AG10803 (cell line): ENCODE results near the gene RSAD1.

Experiments
- DNase-seq: peaks from one replicate; pipeline ENCODE4 v3.0.0; 2010; ENCODE audit warnings: low read depth
- H3K4me3 ChIP-seq: 2 replicates; pipeline ENCODE4 v1.5.1; 2011; ENCODE audit warnings: mild to moderate bottlenecking, low read length, control low read depth
- TF ChIP-seq, protein P1 (sequence below): conservative IDR thresholded peaks from 2 replicates; pipeline ENCODE4 v1.5.1; 2011; ENCODE audit warnings: mild to moderate bottlenecking, low read length, control low read depth, inconsistent platforms

RSAD1 gene

DNA sequence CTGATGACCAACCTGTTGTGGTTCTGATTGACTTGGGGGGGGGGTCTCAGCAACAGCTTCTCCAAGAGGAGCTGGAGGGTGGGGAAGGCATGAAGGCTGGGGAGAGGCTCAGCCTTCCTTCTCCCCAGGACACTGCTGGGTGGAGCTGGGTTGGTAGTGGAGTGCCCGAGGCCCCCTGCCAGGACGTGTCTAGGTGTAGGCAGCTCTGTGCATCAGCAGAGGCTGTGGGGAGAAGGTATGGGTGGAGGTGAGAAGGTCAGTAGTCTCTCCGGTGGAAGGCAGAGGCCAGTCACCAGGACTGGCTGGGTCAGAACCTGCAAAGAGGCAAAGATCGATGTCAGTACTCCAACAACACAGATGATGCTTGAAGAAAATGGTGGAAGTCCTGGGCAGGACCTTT lies 13.9 kb upstream of the RSAD1 start:
- TF ChIP-seq, protein P1, sequence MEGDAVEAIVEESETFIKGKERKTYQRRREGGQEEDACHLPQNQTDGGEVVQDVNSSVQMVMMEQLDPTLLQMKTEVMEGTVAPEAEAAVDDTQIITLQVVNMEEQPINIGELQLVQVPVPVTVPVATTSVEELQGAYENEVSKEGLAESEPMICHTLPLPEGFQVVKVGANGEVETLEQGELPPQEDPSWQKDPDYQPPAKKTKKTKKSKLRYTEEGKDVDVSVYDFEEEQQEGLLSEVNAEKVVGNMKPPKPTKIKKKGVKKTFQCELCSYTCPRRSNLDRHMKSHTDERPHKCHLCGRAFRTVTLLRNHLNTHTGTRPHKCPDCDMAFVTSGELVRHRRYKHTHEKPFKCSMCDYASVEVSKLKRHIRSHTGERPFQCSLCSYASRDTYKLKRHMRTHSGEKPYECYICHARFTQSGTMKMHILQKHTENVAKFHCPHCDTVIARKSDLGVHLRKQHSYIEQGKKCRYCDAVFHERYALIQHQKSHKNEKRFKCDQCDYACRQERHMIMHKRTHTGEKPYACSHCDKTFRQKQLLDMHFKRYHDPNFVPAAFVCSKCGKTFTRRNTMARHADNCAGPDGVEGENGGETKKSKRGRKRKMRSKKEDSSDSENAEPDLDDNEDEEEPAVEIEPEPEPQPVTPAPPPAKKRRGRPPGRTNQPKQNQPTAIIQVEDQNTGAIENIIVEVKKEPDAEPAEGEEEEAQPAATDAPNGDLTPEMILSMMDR = no peak
- no peak overlapping the region for H3K4me3 ChIP-seq
- DNase-seq = no peak

DNA sequence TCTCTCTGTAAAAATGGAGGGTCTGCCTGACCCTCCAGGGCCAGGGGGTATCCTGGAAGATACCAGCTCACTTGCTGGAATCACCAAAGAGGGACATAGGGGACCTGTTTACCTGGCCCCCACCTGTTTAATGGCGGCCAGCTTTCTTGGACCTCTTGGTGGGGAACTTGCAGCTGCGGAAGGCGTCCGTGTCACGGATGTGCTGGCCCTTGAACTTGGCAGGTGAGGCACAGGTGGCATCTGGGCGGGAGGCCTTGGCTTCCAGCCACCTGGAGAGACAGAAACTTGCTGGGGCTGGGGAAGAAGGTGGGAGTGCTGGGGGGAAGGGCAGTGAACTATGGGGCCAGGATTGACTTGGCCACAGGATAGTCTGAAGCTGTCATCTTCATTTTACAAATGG lies 13.5 kb upstream of the RSAD1 start:
- no peak for DNase-seq
- TF ChIP-seq, protein P1 = no peak
- no peak overlapping the region for H3K4me3 ChIP-seq

DNA sequence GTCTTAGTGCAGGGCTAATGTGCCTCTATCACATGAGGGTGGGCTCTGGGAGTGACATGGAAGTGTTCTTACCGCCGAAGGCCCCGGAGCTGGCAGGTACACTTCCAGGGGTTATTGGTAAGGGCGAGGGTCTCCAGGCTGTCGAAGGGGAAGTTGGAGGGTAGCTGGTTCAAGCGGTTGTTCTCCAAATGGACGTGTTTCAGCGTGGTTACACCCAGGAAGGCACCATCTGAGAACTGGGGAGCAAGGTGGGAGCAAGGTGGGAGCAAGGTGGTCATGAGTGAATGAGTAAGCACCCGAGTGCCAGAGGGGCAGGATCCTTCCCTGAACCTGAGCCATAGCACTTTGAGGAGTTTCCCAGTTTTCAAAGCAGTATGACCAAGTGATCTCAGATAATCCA lies 13.0 kb upstream of the RSAD1 start:
- TF ChIP-seq, protein P1 = no peak
- DNase-seq = no peak
- no peak overlapping the region for H3K4me3 ChIP-seq

DNA sequence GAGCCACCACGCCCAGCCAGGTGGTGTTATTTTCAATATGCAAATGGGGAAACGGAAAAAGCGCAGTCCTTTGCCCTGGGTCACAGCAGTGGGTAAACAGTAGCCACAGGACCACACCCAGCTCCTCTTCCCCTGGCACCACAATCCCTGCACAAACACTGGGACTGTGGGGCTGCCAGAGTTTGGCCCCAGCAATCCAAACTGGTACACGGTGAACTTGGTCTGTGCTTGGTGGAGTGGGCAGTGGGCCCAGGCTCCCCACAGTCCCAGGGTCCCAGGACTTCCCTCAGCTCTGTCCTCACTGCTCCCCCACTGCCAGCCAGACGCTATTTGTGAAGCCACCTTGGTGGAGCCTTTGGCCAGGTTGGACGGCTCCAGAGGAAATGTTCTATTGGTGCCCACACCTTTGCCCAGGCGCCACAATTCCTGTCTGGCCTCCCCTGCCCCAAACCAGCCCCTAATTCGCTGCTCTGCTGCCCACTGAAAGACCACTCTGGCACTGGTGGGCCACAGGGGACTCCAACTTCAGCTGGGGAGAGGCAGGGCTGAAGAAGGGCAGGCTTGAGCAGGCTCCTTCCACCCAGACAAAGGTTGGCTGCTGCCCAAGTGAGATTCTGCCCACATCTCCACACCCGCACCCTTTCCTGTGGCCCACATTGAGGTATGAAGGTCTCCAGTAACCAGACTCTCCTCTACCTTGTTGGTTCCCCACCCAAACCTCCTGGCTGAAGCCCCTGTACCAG lies 12.1 kb upstream of the RSAD1 start:
- no peak overlapping the region for H3K4me3 ChIP-seq
- TF ChIP-seq, protein P1 = no peak
- DNase-seq = no peak

DNA sequence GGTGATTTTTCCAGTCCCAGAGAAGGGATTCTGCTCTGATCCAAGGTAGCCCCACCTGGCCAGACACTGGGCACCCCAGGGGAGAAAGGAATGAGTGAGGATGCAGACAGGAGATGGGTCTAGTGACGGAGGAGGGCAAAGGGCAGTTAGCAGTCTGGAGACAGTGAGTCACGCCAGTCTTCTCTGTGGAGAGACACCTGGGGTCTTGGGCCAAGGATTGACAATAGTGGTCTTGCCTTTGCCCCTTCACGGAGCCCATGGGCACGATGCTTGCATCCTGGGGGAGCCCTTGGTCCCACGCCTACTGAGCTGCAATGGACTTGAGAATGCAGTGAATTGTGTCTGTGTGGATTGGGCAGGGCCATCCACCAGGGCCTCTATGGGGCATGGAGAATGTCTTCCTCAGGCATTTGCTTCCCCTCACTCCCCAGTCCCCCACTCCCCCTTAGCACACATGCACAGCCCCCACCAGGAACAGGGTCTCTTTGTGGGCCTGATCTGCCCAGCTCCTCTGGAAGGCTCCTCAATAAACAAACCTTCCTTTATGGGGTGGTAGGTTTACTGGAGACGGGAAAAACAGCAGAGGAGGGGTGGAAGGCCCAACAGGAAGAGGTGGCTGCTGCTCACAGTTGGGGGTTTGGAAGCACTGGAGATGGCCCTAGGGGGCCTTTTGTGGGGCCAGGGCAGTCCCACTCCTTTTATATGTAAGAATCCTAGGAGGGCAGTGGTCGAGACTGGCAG lies 11.4 kb upstream of the RSAD1 start:
- DNase-seq = no peak
- H3K4me3 ChIP-seq = no peak overlapping the region
- TF ChIP-seq, protein P1 = no peak

DNA sequence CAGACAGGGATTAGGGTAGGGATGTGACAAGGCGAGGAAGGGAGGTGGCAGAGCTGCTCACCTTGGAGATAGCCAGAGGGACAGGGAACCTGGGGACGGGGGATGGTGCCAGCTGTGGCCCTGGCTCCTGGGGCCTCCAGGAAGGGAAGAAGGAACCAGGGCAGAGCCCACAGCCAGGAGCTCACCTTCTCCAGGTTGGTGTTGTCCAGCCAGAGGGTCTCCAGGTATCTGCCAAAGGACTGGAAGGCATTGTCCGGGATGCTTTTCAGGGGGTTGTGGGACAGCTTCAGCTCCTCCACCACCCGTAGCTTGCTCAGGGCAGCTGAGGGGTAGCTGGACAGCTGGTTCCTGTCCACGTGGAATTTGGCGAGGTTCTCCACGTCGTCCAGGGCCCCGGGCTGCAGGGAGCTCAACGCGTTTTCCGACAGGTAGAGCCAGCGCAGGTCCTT lies 10.8 kb upstream of the RSAD1 start:
- DNase-seq = no peak
- H3K4me3 ChIP-seq = no peak overlapping the region
- TF ChIP-seq, protein P1 = no peak
